CD4-positive, alpha-beta T cell (primary cell): ENCODE results near the gene MAST4. TPM values are rescaled to one million over a fixed set of nuclear protein-coding genes. Genes with fewer than 3 reads are reported as not detected.
A peak's percentile ranks its signal among the peaks of the same experiment; 100 is the strongest.

Experiments used
- ATAC-seq: fragments of 200-7000 bp; cut with Tn5 transposase; one replicate; pipeline ENCODE4 v1.10.0; 2022; ENCODE audit warnings: mild to moderate bottlenecking; ENCODE audit not compliant: poor library complexity
- CTCF ChIA-PET: fragments of 350-600 bp; sonication (Branson Sonifier 250); formaldehyde crosslinking; loops from one replicate; lab custom pipeline; 2021; ENCODE audit warnings: antibody characterized with exemption, inconsistent platforms; lab: Charles Lee
- POLR2A ChIA-PET: fragments of 350-600 bp; sonication (Branson Sonifier 250); formaldehyde crosslinking; loops from one replicate; lab custom pipeline; 2021; ENCODE audit warnings: antibody characterized with exemption, inconsistent platforms; lab: Charles Lee
- DNase-seq, 14 experiments: peaks; one replicate each; pipeline ENCODE4 v3.0.0-alpha.2; 2013 to 2020; ENCODE audit warnings: mixed read lengths in 2 of 14
- H3K27ac ChIP-seq, 2 donors: one replicate each; pipeline versions ENCODE4 v1.5.1 to v1.7.0; 2013; ENCODE audit warnings: low read length in 2 of 2, low read depth in 1 of 2, mild to moderate bottlenecking in 1 of 2
- H3K27me3 ChIP-seq, 2 experiments: 1 replicate in 1 of 2; 2 replicates in 1 of 2; pipeline versions ENCODE4 v1.6.1 to v1.7.0; 2013; ENCODE audit warnings: low read length in 2 of 2, control low read depth in 1 of 2, mild to moderate bottlenecking in 1 of 2, moderate library complexity in 1 of 2; ENCODE audit not compliant: insufficient read depth in 2 of 2, control insufficient read depth in 1 of 2
- H3K36me3 ChIP-seq: one replicate; pipeline ENCODE4 v1.6.1; 2013; ENCODE audit warnings: low read length, control low read depth; ENCODE audit not compliant: insufficient read depth
- H3K4me1 ChIP-seq: one replicate; pipeline ENCODE4 v1.6.1; 2013; ENCODE audit warnings: low read length, control low read depth; ENCODE audit not compliant: insufficient read depth
- H3K4me3 ChIP-seq: one replicate; pipeline ENCODE4 v1.5.1; 2013; ENCODE audit warnings: mild to moderate bottlenecking, low read length, moderate library complexity
- H3K9me3 ChIP-seq, 2 experiments: 1 replicate in 1 of 2; 2 replicates in 1 of 2; pipeline versions ENCODE4 v1.6.1 to v1.7.0; 2013; ENCODE audit warnings: low read length in 2 of 2, mild to moderate bottlenecking in 2 of 2, control low read depth in 1 of 2, moderate library complexity in 1 of 2; ENCODE audit not compliant: control insufficient read depth in 1 of 2, insufficient read depth in 1 of 2
- H3K27ac Mint-ChIP-seq: one replicate; pipeline ENCODE4 v1.8.0; 2020; ENCODE audit warnings: mixed read lengths
- H3K27me3 Mint-ChIP-seq: one replicate; pipeline ENCODE4 v1.8.0; 2021; ENCODE audit warnings: mixed read lengths
- H3K36me3 Mint-ChIP-seq: one replicate; pipeline ENCODE4 v1.8.0; 2021; ENCODE audit warnings: low read depth, mixed read lengths
- H3K4me1 Mint-ChIP-seq: one replicate; pipeline ENCODE4 v1.8.0; 2021; ENCODE audit warnings: low read depth, mixed read lengths
- H3K4me3 Mint-ChIP-seq: one replicate; pipeline ENCODE4 v1.8.0; 2020; ENCODE audit warnings: mild to moderate bottlenecking, mixed read lengths
- H3K9me3 Mint-ChIP-seq: one replicate; pipeline ENCODE4 v1.8.0; 2020; ENCODE audit warnings: mixed read lengths
- intact Hi-C, 2 experiments: fragments of 100-400 bp; cut with DNase I in 1 of 2; cut with micrococcal nuclease in 1 of 2; formaldehyde crosslinking; loops; one replicate each; pipeline versions ENCODE4 v1.15.1 to v1.9.0; 2023 to 2025; cut with DNase I, micrococcal nuclease
- total RNA-seq, 174 experiments: library from RNA in 2 of 174; stranded (reverse) in 2 of 174; gene quantifications; one replicate each; pipeline ENCODE4 v1.2.3 and lab custom pipeline; 2021 to 2026
- TF ChIP-seq, protein P1 (sequence below): fragments of 200-600 bp; IDR thresholded peaks from one replicate; pipeline ENCODE4 v1.8.0; 2022; ENCODE audit warnings: antibody characterized with exemption, mild to moderate bottlenecking

MAST4 gene
- total RNA-seq, 2 experiments from 2014 or later = 21.3 to 21.6 TPM

DNA sequence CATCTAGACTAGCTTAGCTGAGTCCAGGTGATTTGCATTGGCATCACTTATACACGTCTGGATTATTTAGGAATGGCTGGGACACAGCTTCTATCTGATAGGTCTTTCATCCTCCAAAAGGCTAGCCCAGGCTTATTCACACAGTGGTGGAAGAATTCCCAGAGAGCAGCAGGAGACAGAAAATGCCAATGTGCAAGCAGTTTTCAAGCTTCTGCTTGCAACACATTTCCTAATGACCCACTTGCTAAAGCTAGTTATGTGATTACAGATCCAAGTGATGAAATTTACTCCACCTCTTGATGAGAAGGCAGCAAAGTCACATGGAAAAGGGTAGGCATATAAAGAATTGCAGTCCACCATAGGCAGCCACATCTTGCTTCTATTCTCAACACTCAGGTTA lies 44.2 kb upstream of the MAST4 start:
- intact Hi-C loops = no loop called here
- POLR2A ChIA-PET = no interaction called here
- no peak overlapping the region for H3K4me3 Mint-ChIP-seq
- TF ChIP-seq, protein P1, sequence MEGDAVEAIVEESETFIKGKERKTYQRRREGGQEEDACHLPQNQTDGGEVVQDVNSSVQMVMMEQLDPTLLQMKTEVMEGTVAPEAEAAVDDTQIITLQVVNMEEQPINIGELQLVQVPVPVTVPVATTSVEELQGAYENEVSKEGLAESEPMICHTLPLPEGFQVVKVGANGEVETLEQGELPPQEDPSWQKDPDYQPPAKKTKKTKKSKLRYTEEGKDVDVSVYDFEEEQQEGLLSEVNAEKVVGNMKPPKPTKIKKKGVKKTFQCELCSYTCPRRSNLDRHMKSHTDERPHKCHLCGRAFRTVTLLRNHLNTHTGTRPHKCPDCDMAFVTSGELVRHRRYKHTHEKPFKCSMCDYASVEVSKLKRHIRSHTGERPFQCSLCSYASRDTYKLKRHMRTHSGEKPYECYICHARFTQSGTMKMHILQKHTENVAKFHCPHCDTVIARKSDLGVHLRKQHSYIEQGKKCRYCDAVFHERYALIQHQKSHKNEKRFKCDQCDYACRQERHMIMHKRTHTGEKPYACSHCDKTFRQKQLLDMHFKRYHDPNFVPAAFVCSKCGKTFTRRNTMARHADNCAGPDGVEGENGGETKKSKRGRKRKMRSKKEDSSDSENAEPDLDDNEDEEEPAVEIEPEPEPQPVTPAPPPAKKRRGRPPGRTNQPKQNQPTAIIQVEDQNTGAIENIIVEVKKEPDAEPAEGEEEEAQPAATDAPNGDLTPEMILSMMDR = no peak
- Histone ChIP-seq H3K27ac (no peak overlapping the region), H3K4me3 (no peak overlapping the region), H3K9me3 (peaks cover 0 to 5% of the 10 kb centered on the region in 2 experiments), H3K27me3 (no peaks in the 10 kb centered on the region), H3K36me3 (no peaks in the 10 kb centered on the region), H3K4me1 (no peaks in the 10 kb centered on the region)
- CTCF ChIA-PET = no interaction called here
- no peaks in the 10 kb centered on the region for H3K4me1 Mint-ChIP-seq
- peaks cover 3% of the 10 kb centered on the region for H3K9me3 Mint-ChIP-seq
- no peaks in the 10 kb centered on the region for H3K36me3 Mint-ChIP-seq
- H3K27ac Mint-ChIP-seq = no peak overlapping the region
- no peak for DNase-seq
- ATAC-seq = no peak
- no peaks in the 10 kb centered on the region for H3K27me3 Mint-ChIP-seq

DNA sequence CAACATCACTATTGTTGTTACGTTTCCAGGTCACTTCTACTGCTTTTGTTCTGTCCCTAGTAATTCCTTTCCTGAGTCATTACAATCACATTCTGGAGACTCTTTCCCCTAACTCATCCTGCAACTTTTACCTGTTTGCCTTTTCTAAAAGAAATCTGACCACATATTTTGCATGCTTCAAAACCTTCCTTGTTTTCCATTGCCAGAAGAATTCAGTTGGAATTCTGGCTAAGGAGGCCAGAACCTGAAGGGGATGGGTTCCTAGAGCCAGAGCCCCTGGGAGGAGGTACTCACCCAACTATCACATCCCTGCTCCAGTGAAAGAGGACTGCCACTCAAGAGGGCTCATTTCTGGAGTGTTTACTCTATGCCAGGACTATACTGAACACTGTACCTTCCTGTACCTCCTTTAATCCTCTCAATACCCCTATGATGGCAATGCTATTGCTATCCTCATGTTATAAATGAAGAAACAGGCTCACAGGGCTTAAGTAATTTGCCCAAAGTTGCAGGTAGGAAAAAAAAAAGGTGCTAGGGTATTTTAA lies 42.8 kb upstream of the MAST4 start:
- no peak for DNase-seq
- Histone ChIP-seq H3K4me3 (no peak overlapping the region), H3K4me1 (no peaks in the 10 kb centered on the region), H3K36me3 (no peaks in the 10 kb centered on the region), H3K27ac (no peak overlapping the region), H3K27me3 (no peaks in the 10 kb centered on the region), H3K9me3 (peaks cover 0 to 5% of the 10 kb centered on the region in 2 experiments)
- Mint-ChIP-seq H3K36me3 (no peaks in the 10 kb centered on the region), H3K27ac (no peak overlapping the region), H3K9me3 (peaks cover 3% of the 10 kb centered on the region), H3K4me1 (no peaks in the 10 kb centered on the region), H3K4me3 (no peak overlapping the region), H3K27me3 (no peaks in the 10 kb centered on the region)
- POLR2A ChIA-PET = no interaction called here
- intact Hi-C loops = no loop called here
- CTCF ChIA-PET = no interaction called here
- ATAC-seq = no peak
- TF ChIP-seq, protein P1 = no peak

DNA sequence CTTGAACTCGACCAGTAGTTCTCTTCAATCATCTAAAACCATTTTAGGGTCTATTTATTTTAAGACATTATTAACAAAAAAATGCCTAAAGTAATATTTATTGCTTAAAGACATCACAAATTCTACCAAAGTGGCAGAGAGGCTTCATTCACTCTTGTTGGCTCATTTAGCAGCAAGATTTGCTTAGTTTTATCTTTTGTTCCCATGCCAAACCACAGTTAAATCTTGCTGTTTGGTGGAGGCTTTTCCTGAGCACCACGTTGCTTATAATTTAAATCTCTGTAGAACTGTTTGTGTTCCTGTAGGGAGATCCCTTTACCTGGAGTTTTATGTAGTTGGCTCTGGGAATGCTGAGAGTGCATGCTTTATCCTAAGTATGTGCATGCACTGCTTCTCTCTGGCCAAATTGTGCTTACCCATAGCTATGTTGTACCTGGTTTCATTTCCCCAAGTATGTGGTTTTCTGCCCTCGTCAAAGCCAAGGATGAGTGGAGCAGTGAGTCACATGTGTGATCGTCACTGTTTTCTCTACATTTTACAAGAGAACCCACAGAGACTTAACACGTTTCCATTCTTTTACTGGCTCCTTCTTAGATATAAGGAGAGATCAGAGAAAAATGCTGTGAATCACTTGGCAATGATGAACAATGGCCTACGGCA lies 42.1 kb upstream of the MAST4 start:
- no peaks in the 10 kb centered on the region for H3K4me1 ChIP-seq
- no peak overlapping the region for H3K4me3 ChIP-seq
- ATAC-seq = no peak
- H3K27me3 ChIP-seq = no peaks in the 10 kb centered on the region
- no peaks in the 10 kb centered on the region for H3K27me3 Mint-ChIP-seq
- H3K36me3 Mint-ChIP-seq = no peaks in the 10 kb centered on the region
- H3K27ac Mint-ChIP-seq = no peak overlapping the region
- intact Hi-C loops = no loop called here
- no peaks in the 10 kb centered on the region for H3K4me1 Mint-ChIP-seq
- ChIA-PET CTCF (no interaction called here), POLR2A (no interaction called here)
- TF ChIP-seq, protein P1 = no peak
- peaks cover 0 to 5% of the 10 kb centered on the region in 2 experiments for H3K9me3 ChIP-seq
- peak in 3 of 14 experiments; percentile 7 to 37 (median 33) for DNase-seq
- H3K27ac ChIP-seq = no peak overlapping the region
- peaks cover 3% of the 10 kb centered on the region for H3K9me3 Mint-ChIP-seq
- no peaks in the 10 kb centered on the region for H3K36me3 ChIP-seq
- H3K4me3 Mint-ChIP-seq = no peak overlapping the region
